ENCODE data around the gene SURF1. TPM values are rescaled to one million over a fixed set of nuclear protein-coding genes. Genes with fewer than 3 reads are reported as not detected.
"Not testable (repeated sequence)": the region's sequence is repeated elsewhere in the genome, so short reads cannot be mapped to it uniquely, and the experiment has no call there.

SURF1 gene
- total and polyA plus RNA-seq, 4 experiments from 2014 or later: 54.3 to 114 (median 83.2) TPM

- H3K36me3 Mint-ChIP-seq; H3K27me3 ChIP-seq (ENCODE audit: insufficient read depth, low read length); H3K9me3 Mint-ChIP-seq; POLR2A ChIA-PET (ENCODE audit: partially characterized antibody); CTCF ChIA-PET (ENCODE audit: partially characterized antibody); H3K27ac ChIP-seq (ENCODE audit: low read depth, low read length); intact Hi-C loops (cut with micrococcal nuclease); H3K27ac Mint-ChIP-seq; H3K4me3 ChIP-seq (ENCODE audit: low read length in 2 of 2); H3K36me3 ChIP-seq (ENCODE audit: insufficient read depth, low read length); H3K4me1 Mint-ChIP-seq; H3K9me3 ChIP-seq (ENCODE audit: control insufficient read depth in 1 of 2, low read length in 2 of 2); H3K4me1 ChIP-seq (ENCODE audit: insufficient read depth, low read length); H3K4me3 Mint-ChIP-seq; H3K27me3 Mint-ChIP-seq: not testable (repeated sequence)
- DNase-seq: peak in 1 of 5 donors; percentile 11
These were observed 36.0 kb upstream of the SURF1 start for GRCh38 chr9:133392308-133392707.

- H3K4me1 Mint-ChIP-seq; CTCF ChIA-PET (ENCODE audit: partially characterized antibody): not testable (repeated sequence)
These were observed 35.2 kb upstream of the SURF1 start for GRCh38 chr9:133391449-133391848.

GRCh38 chr9:133390713-133391112 is 34.4 kb upstream of the SURF1 start:
- peak in 1 of 5 donors; percentile 4 for DNase-seq
- no peaks in the 10 kb centered on the region for H3K27me3 ChIP-seq (ENCODE audit: insufficient read depth, low read length)
- H3K4me1 ChIP-seq (ENCODE audit: insufficient read depth, low read length): no peaks in the 10 kb centered on the region
- no peak overlapping the region for H3K4me3 Mint-ChIP-seq
- H3K27ac ChIP-seq (ENCODE audit: low read depth, low read length): no peak overlapping the region
- CTCF ChIA-PET (ENCODE audit: partially characterized antibody): no interaction called here
- intact Hi-C loops (cut with micrococcal nuclease): no loop called here
- no peaks in the 10 kb centered on the region for H3K9me3 Mint-ChIP-seq
- H3K4me1 Mint-ChIP-seq: no peaks in the 10 kb centered on the region
- no peaks in the 10 kb centered on the region for H3K36me3 Mint-ChIP-seq
- peaks cover 4 to 9% of the 10 kb centered on the region in 2 donors for H3K27me3 Mint-ChIP-seq
- no peaks in the 10 kb centered on the region for H3K9me3 ChIP-seq (ENCODE audit: control insufficient read depth in 1 of 2, low read length in 2 of 2)
- no peak overlapping the region for H3K4me3 ChIP-seq (ENCODE audit: low read length in 2 of 2)
- no peak overlapping the region for H3K27ac Mint-ChIP-seq
- POLR2A ChIA-PET (ENCODE audit: partially characterized antibody): no interaction called here
- H3K36me3 ChIP-seq (ENCODE audit: insufficient read depth, low read length): no peaks in the 10 kb centered on the region

More at GRCh38 chr9:133391449-133391848, 35.2 kb upstream of the SURF1 start:
- H3K36me3 ChIP-seq (ENCODE audit: insufficient read depth, low read length); DNase-seq; H3K4me1 ChIP-seq (ENCODE audit: insufficient read depth, low read length); H3K9me3 Mint-ChIP-seq; H3K27ac ChIP-seq (ENCODE audit: low read depth, low read length); H3K27ac Mint-ChIP-seq; POLR2A ChIA-PET (ENCODE audit: partially characterized antibody); H3K27me3 Mint-ChIP-seq; H3K27me3 ChIP-seq (ENCODE audit: insufficient read depth, low read length); H3K4me3 Mint-ChIP-seq; H3K36me3 Mint-ChIP-seq; H3K9me3 ChIP-seq (ENCODE audit: control insufficient read depth in 1 of 2, low read length in 2 of 2); H3K4me3 ChIP-seq (ENCODE audit: low read length in 2 of 2); intact Hi-C loops (cut with micrococcal nuclease): not testable (repeated sequence)

GRCh38 chr9:133389562-133389961 is 33.3 kb upstream of the SURF1 start:
- Histone ChIP-seq H3K9me3 (ENCODE audit: control insufficient read depth in 1 of 2, low read length in 2 of 2) (no peaks in the 10 kb centered on the region), H3K27ac (ENCODE audit: low read depth, low read length) (no peak overlapping the region), H3K4me1 (ENCODE audit: insufficient read depth, low read length) (no peaks in the 10 kb centered on the region), H3K4me3 (ENCODE audit: low read length in 2 of 2) (no peak overlapping the region), H3K36me3 (ENCODE audit: insufficient read depth, low read length) (no peaks in the 10 kb centered on the region), H3K27me3 (ENCODE audit: insufficient read depth, low read length) (no peaks in the 10 kb centered on the region)
- no peak overlapping the region for H3K4me3 Mint-ChIP-seq
- no peak for DNase-seq
- no peaks in the 10 kb centered on the region for H3K4me1 Mint-ChIP-seq
- H3K27me3 Mint-ChIP-seq: peaks cover 4 to 8% of the 10 kb centered on the region in 2 donors
- no peaks in the 10 kb centered on the region for H3K36me3 Mint-ChIP-seq
- intact Hi-C loops (cut with micrococcal nuclease): no loop called here
- CTCF ChIA-PET (ENCODE audit: partially characterized antibody): no interaction called here
- no peaks in the 10 kb centered on the region for H3K9me3 Mint-ChIP-seq
- POLR2A ChIA-PET (ENCODE audit: partially characterized antibody): no interaction called here
- no peak overlapping the region for H3K27ac Mint-ChIP-seq

GRCh38 chr9:133389025-133389557 is 32.8 kb upstream of the SURF1 start:
- peaks cover 4 to 8% of the 10 kb centered on the region in 2 donors for H3K27me3 Mint-ChIP-seq
- H3K4me1 Mint-ChIP-seq: no peaks in the 10 kb centered on the region
- peak in 1 of 5 donors; percentile 7 for DNase-seq
- H3K27me3 ChIP-seq (ENCODE audit: insufficient read depth, low read length): no peaks in the 10 kb centered on the region
- H3K27ac Mint-ChIP-seq: no peak overlapping the region
- H3K4me1 ChIP-seq (ENCODE audit: insufficient read depth, low read length): no peaks in the 10 kb centered on the region
- intact Hi-C loops (cut with micrococcal nuclease): no loop called here
- H3K27ac ChIP-seq (ENCODE audit: low read depth, low read length): no peak overlapping the region
- no peaks in the 10 kb centered on the region for H3K9me3 ChIP-seq (ENCODE audit: control insufficient read depth in 1 of 2, low read length in 2 of 2)
- no peaks in the 10 kb centered on the region for H3K36me3 Mint-ChIP-seq
- no peak overlapping the region for H3K4me3 ChIP-seq (ENCODE audit: low read length in 2 of 2)
- H3K36me3 ChIP-seq (ENCODE audit: insufficient read depth, low read length): no peaks in the 10 kb centered on the region
- CTCF ChIA-PET (ENCODE audit: partially characterized antibody): no interaction called here
- H3K4me3 Mint-ChIP-seq: no peak overlapping the region
- POLR2A ChIA-PET (ENCODE audit: partially characterized antibody): no interaction called here
- H3K9me3 Mint-ChIP-seq: no peaks in the 10 kb centered on the region

GRCh38 chr9:133387680-133388079 is 31.4 kb upstream of the SURF1 start:
- H3K4me3 Mint-ChIP-seq: no peak overlapping the region
- H3K4me3 ChIP-seq (ENCODE audit: low read length in 2 of 2): no peak overlapping the region
- no peaks in the 10 kb centered on the region for H3K27me3 ChIP-seq (ENCODE audit: insufficient read depth, low read length)
- no peak overlapping the region for H3K27ac ChIP-seq (ENCODE audit: low read depth, low read length)
- no peaks in the 10 kb centered on the region for H3K36me3 Mint-ChIP-seq
- no peaks in the 10 kb centered on the region for H3K4me1 Mint-ChIP-seq
- no peaks in the 10 kb centered on the region for H3K9me3 ChIP-seq (ENCODE audit: control insufficient read depth in 1 of 2, low read length in 2 of 2)
- POLR2A ChIA-PET (ENCODE audit: partially characterized antibody): no interaction called here
- H3K36me3 ChIP-seq (ENCODE audit: insufficient read depth, low read length): no peaks in the 10 kb centered on the region
- peaks cover 4 to 8% of the 10 kb centered on the region in 2 donors for H3K27me3 Mint-ChIP-seq
- CTCF ChIA-PET (ENCODE audit: partially characterized antibody): interaction anchor here (1.2 kb wide), 1 partner anchor 8 kb away, joined by 3 read pairs; no protein-coding TSS in a partner anchor
- intact Hi-C loops (cut with micrococcal nuclease): no loop called here
- peak in 1 of 5 donors; percentile 4 for DNase-seq
- no peaks in the 10 kb centered on the region for H3K9me3 Mint-ChIP-seq
- no peaks in the 10 kb centered on the region for H3K4me1 ChIP-seq (ENCODE audit: insufficient read depth, low read length)
- H3K27ac Mint-ChIP-seq: no peak overlapping the region

GRCh38 chr9:133386338-133386737 is 30.1 kb upstream of the SURF1 start:
- ChIA-PET CTCF (ENCODE audit: partially characterized antibody) (no interaction called here), POLR2A (ENCODE audit: partially characterized antibody) (interaction anchor here (1.1 kb wide), 1 partner anchor 10 kb away, joined by 4 read pairs; the partner anchor contains the start of gene STKLD1)
- DNase-seq: peak in 1 of 5 donors; percentile 20

GRCh38 chr9:133385452-133385851 is 29.2 kb upstream of the SURF1 start:
- POLR2A ChIA-PET (ENCODE audit: partially characterized antibody): no interaction called here
- intact Hi-C loops (cut with micrococcal nuclease): no loop called here
- peaks cover 2 to 4% of the 10 kb centered on the region in 2 donors for H3K27me3 Mint-ChIP-seq

More at GRCh38 chr9:133386338-133386737, 30.1 kb upstream of the SURF1 start:
- Mint-ChIP-seq H3K27ac (no peak overlapping the region), H3K9me3 (no peaks in the 10 kb centered on the region), H3K27me3 (peaks cover 4 to 6% of the 10 kb centered on the region in 2 donors), H3K36me3 (no peaks in the 10 kb centered on the region), H3K4me1 (no peaks in the 10 kb centered on the region), H3K4me3 (no peak overlapping the region)
- H3K27me3 ChIP-seq (ENCODE audit: insufficient read depth, low read length): no peaks in the 10 kb centered on the region
- intact Hi-C loops (cut with micrococcal nuclease): no loop called here
- H3K9me3 ChIP-seq (ENCODE audit: control insufficient read depth in 1 of 2, low read length in 2 of 2): no peaks in the 10 kb centered on the region
- H3K27ac ChIP-seq (ENCODE audit: low read depth, low read length): no peak overlapping the region
- no peak overlapping the region for H3K4me3 ChIP-seq (ENCODE audit: low read length in 2 of 2)
- no peaks in the 10 kb centered on the region for H3K4me1 ChIP-seq (ENCODE audit: insufficient read depth, low read length)
- no peaks in the 10 kb centered on the region for H3K36me3 ChIP-seq (ENCODE audit: insufficient read depth, low read length)

More at GRCh38 chr9:133385452-133385851, 29.2 kb upstream of the SURF1 start:
- Mint-ChIP-seq H3K36me3 (no peaks in the 10 kb centered on the region), H3K9me3 (no peaks in the 10 kb centered on the region), H3K4me3 (no peak overlapping the region), H3K4me1 (no peaks in the 10 kb centered on the region), H3K27ac (no peak overlapping the region)
- H3K27me3 ChIP-seq (ENCODE audit: insufficient read depth, low read length): no peaks in the 10 kb centered on the region
- no peaks in the 10 kb centered on the region for H3K4me1 ChIP-seq (ENCODE audit: insufficient read depth, low read length)
- DNase-seq: peak in 1 of 5 donors; percentile 3
- H3K36me3 ChIP-seq (ENCODE audit: insufficient read depth, low read length): no peaks in the 10 kb centered on the region
- CTCF ChIA-PET (ENCODE audit: partially characterized antibody): interaction anchor here (1.1 kb wide), 1 partner anchor 19 kb away, joined by 3 read pairs; no protein-coding TSS in a partner anchor
- H3K27ac ChIP-seq (ENCODE audit: low read depth, low read length): no peak overlapping the region
- H3K9me3 ChIP-seq (ENCODE audit: control insufficient read depth in 1 of 2, low read length in 2 of 2): no peaks in the 10 kb centered on the region
- H3K4me3 ChIP-seq (ENCODE audit: low read length in 2 of 2): no peak overlapping the region

Data from CD4-positive, alpha-beta memory T cell (primary cell).